H9 (cell line): ENCODE results near the gene CXXC5. TPM values are rescaled to one million over a fixed set of nuclear protein-coding genes. Genes with fewer than 3 reads are reported as not detected.
A peak's percentile ranks its signal among the peaks of the same experiment; 100 is the strongest.

ENCODE experiments used
- DNase-seq: peaks from one replicate; pipeline ENCODE4 v3.0.0-alpha.2; 2017
- H2AFZ ChIP-seq: one replicate; pipeline ENCODE4 v1.6.1; 2013; ENCODE audit warnings: mild to moderate bottlenecking, low read length, control low read depth, moderate library complexity
- H2AK5ac ChIP-seq: 2 replicates; pipeline ENCODE4 v1.6.1; 2013; ENCODE audit warnings: low read length, control low read depth, mixed read lengths; ENCODE audit not compliant: insufficient read length
- H2BK120ac ChIP-seq: one replicate; pipeline ENCODE4 v1.6.1; 2013; ENCODE audit warnings: low read depth, mild to moderate bottlenecking, low read length, control low read depth, inconsistent platforms; ENCODE audit not compliant: poor library complexity, severe bottlenecking
- H2BK12ac ChIP-seq: 2 replicates; pipeline ENCODE4 v1.6.1; 2013; ENCODE audit warnings: low read length, control low read depth, mixed read lengths, low read depth; ENCODE audit not compliant: insufficient read length
- H2BK15ac ChIP-seq: 2 replicates; pipeline ENCODE4 v1.6.1; 2013; ENCODE audit warnings: low read depth, low read length, control low read depth
- H2BK20ac ChIP-seq: one replicate; pipeline ENCODE4 v1.6.1; 2013; ENCODE audit warnings: low read depth, mild to moderate bottlenecking, low read length, control low read depth, inconsistent platforms; ENCODE audit not compliant: poor library complexity, severe bottlenecking
- H2BK5ac ChIP-seq: 2 replicates; pipeline ENCODE4 v1.6.1; 2013; ENCODE audit warnings: low read length, control low read depth, mixed read lengths; ENCODE audit not compliant: insufficient read length
- H3K14ac ChIP-seq: 2 replicates; pipeline ENCODE4 v1.6.1; 2013; ENCODE audit warnings: low read length, control low read depth; ENCODE audit not compliant: insufficient read depth
- H3K18ac ChIP-seq: 2 replicates; pipeline ENCODE4 v1.6.1; 2013; ENCODE audit warnings: low read depth, mild to moderate bottlenecking, mixed read lengths, low read length, control low read depth; ENCODE audit not compliant: insufficient read length
- H3K23ac ChIP-seq: 2 replicates; pipeline ENCODE4 v1.6.1; 2013; ENCODE audit warnings: low read length, control low read depth, mixed read lengths, low read depth; ENCODE audit not compliant: insufficient read length
- H3K23me2 ChIP-seq: 2 replicates; pipeline ENCODE4 v1.6.1; 2013; ENCODE audit warnings: low read depth, mild to moderate bottlenecking, mixed read lengths, low read length, control low read depth; ENCODE audit not compliant: insufficient read length, poor library complexity, severe bottlenecking
- H3K27ac ChIP-seq: 2 replicates; pipeline ENCODE4 v1.5.1; 2013; ENCODE audit warnings: low read length, control low read depth, mixed read lengths, low read depth; ENCODE audit not compliant: insufficient read length
- H3K27me3 ChIP-seq: 2 replicates; pipeline ENCODE4 v1.6.1; 2013; ENCODE audit warnings: low read length, control low read depth, inconsistent platforms; ENCODE audit not compliant: insufficient read depth
- H3K4ac ChIP-seq: 2 replicates; pipeline ENCODE4 v1.6.1; 2013; ENCODE audit warnings: low read depth, mild to moderate bottlenecking, control low read depth, inconsistent platforms, low read length, moderate library complexity
- H3K4me1 ChIP-seq: 2 replicates; pipeline ENCODE4 v1.6.1; 2013; ENCODE audit warnings: low read length, control low read depth, inconsistent platforms; ENCODE audit not compliant: insufficient read depth
- H3K4me2 ChIP-seq: 2 replicates; pipeline ENCODE4 v1.6.1; 2013; ENCODE audit warnings: low read length, control low read depth, mixed read lengths; ENCODE audit not compliant: insufficient read length, insufficient read depth
- H3K56ac ChIP-seq: 2 replicates; pipeline ENCODE4 v1.6.1; 2013; ENCODE audit warnings: low read depth, mild to moderate bottlenecking, mixed read lengths, low read length, control low read depth; ENCODE audit not compliant: insufficient read length
- H3K79me1 ChIP-seq: 2 replicates; pipeline ENCODE4 v1.6.1; 2013; ENCODE audit warnings: low read depth, mild to moderate bottlenecking, moderate library complexity, low read length, control low read depth, inconsistent platforms; ENCODE audit not compliant: insufficient read depth, poor library complexity, severe bottlenecking
- H3K79me2 ChIP-seq: 2 replicates; pipeline ENCODE4 v1.6.1; 2013; ENCODE audit warnings: low read length, control low read depth, inconsistent platforms; ENCODE audit not compliant: insufficient read depth
- H3K9ac ChIP-seq: 2 replicates; pipeline ENCODE4 v1.6.1; 2013; ENCODE audit warnings: low read length, control low read depth, mixed read lengths; ENCODE audit not compliant: insufficient read length; ENCODE audit errors: extremely low read depth
- H3K9me3 ChIP-seq: one replicate; pipeline ENCODE4 v1.6.1; 2013; ENCODE audit warnings: low read depth, low read length, inconsistent platforms; ENCODE audit not compliant: control insufficient read depth
- H3T11ph ChIP-seq: one replicate; pipeline ENCODE4 v1.6.1; 2013; ENCODE audit warnings: mild to moderate bottlenecking, low read length, control low read depth, inconsistent platforms
- H4K20me1 ChIP-seq: one replicate; pipeline ENCODE4 v1.6.1; 2013; ENCODE audit not compliant: control insufficient read depth, insufficient read length, insufficient read depth
- H4K5ac ChIP-seq: 2 replicates; pipeline ENCODE4 v1.6.1; 2013; ENCODE audit warnings: low read depth, mild to moderate bottlenecking, mixed read lengths, low read length, control low read depth; ENCODE audit not compliant: insufficient read length
- H4K8ac ChIP-seq: replicated peaks from 2 replicates; pipeline ENCODE4 v1.6.1; 2013; ENCODE audit warnings: low read length, control low read depth, mixed read lengths, low read depth; ENCODE audit not compliant: insufficient read length
- H4K91ac ChIP-seq: 2 replicates; pipeline ENCODE4 v1.6.1; 2013; ENCODE audit warnings: low read depth, mild to moderate bottlenecking, moderate library complexity, mixed read lengths, low read length, control low read depth; ENCODE audit not compliant: insufficient read length
- H3K27ac Mint-ChIP-seq, 3 experiments: 2 replicates in 2 of 3; 3 replicates in 1 of 3; pipeline ENCODE4 v1.8.0; 2020 to 2021; ENCODE audit warnings: mixed read lengths in 3 of 3, mild to moderate bottlenecking in 1 of 3, moderate library complexity in 1 of 3
- H3K27me3 Mint-ChIP-seq: 2 replicates; pipeline ENCODE4 v1.8.0; 2021; ENCODE audit warnings: low read depth, mild to moderate bottlenecking, moderate library complexity, mixed read lengths
- H3K36me3 Mint-ChIP-seq, 3 experiments: 2 replicates in 2 of 3; 3 replicates in 1 of 3; pipeline ENCODE4 v1.8.0; 2020 to 2021; ENCODE audit warnings: low read depth in 3 of 3, mixed read lengths in 3 of 3; ENCODE audit not compliant: insufficient read depth in 1 of 3
- H3K4me1 Mint-ChIP-seq, 2 experiments: 2 replicates each; pipeline ENCODE4 v1.8.0; 2020; ENCODE audit warnings: mixed read lengths in 2 of 2
- H3K4me3 Mint-ChIP-seq, 2 experiments: 2 replicates in 1 of 2; 3 replicates in 1 of 2; pipeline ENCODE4 v1.8.0; 2020 to 2021; ENCODE audit warnings: mild to moderate bottlenecking in 2 of 2, mixed read lengths in 2 of 2, moderate library complexity in 1 of 2
- H3K9me3 Mint-ChIP-seq, 2 experiments: 2 replicates in 1 of 2; 3 replicates in 1 of 2; pipeline ENCODE4 v1.8.0; 2020; ENCODE audit warnings: mild to moderate bottlenecking in 2 of 2, mixed read lengths in 2 of 2, moderate library complexity in 1 of 2
- CTCF ChIP-seq: fragments of 200-600 bp; sonication (generic); conservative IDR thresholded peaks from 3 replicates; pipeline ENCODE4 v1.8.0; 2021; ENCODE audit warnings: antibody characterized with exemption, mild to moderate bottlenecking
- WGBS: extraction: QIAGEN DNeasy Blood & Tissue Kit; methylation state at CpG from one replicate; pipeline ENCODE4 v1.1.7; 2013; ENCODE audit warnings: missing lambda C conversion rate, low lambda C conversion rate, mixed read lengths; ENCODE audit not compliant: insufficient read length; ENCODE audit errors: extremely low coverage; 5-methylcytosine and 5-hydroxymethylcytosine counted together
- total RNA-seq: library from RNA; stranded (reverse); gene quantifications from 2 replicates; pipeline ENCODE4 v1.2.1, GENCODE V29; 2021

CXXC5 gene
- total RNA-seq, 1 experiment from 2014 or later, result 105 TPM

- Histone ChIP-seq H3K9ac (no peak overlapping the region), H2BK120ac (no peak overlapping the region)
- no peak for DNase-seq
These were observed 60.9 kb downstream of the CXXC5 start for GRCh38 chr5:139708877-139709581.

More at GRCh38 chr5:139708877-139709581, 60.9 kb downstream of the CXXC5 start:
- Mint-ChIP-seq H3K27ac (peak overlapping the region; percentile 19 to 90 (median 89); a peak in 6 of 7 replicates), H3K27me3 (peaks cover 32% of the 10 kb centered on the region), H3K9me3 (no peaks in the 10 kb centered on the region), H3K36me3 (no peaks in the 10 kb centered on the region), H3K4me3 (peak overlapping the region; percentile 60 to 77), H3K4me1 (peaks cover 44 to 48% of the 10 kb centered on the region in 2 experiments)
- H3K4me1 ChIP-seq, result peaks cover 23% of the 10 kb centered on the region; the same call in 1 of the 2 replicates
- H3T11ph ChIP-seq, result no peak overlapping the region
- no peak overlapping the region for H4K91ac ChIP-seq
- H4K5ac ChIP-seq, result no peak overlapping the region
- peak overlapping the region; percentile 37 for H3K18ac ChIP-seq
- no peak overlapping the region for H2BK5ac ChIP-seq
- H3K9me3 ChIP-seq, result no peaks in the 10 kb centered on the region
- peaks cover 7% of the 10 kb centered on the region for H3K23me2 ChIP-seq
- H4K8ac ChIP-seq, result no peak overlapping the region
- no peak overlapping the region for H2AK5ac ChIP-seq
- no peaks in the 10 kb centered on the region for H3K79me1 ChIP-seq
- H3K14ac ChIP-seq, result no peak overlapping the region
- no peak overlapping the region for H2AFZ ChIP-seq
- no peaks in the 10 kb centered on the region for H3K79me2 ChIP-seq
- no peak overlapping the region for H3K27ac ChIP-seq
- no peak for TF ChIP-seq CTCF
- H3K27me3 ChIP-seq, result no peaks in the 10 kb centered on the region
- no peak overlapping the region for H2BK12ac ChIP-seq
- H2BK15ac ChIP-seq, result no peak overlapping the region
- no peaks in the 10 kb centered on the region for H4K20me1 ChIP-seq
- no CpG with 5 or more reads among the region's 44 CpGs for WGBS
- no peak overlapping the region for H3K23ac ChIP-seq
- no peak overlapping the region for H3K56ac ChIP-seq
- no peak overlapping the region for H3K4ac ChIP-seq
- H3K4me2 ChIP-seq, result peak overlapping the region; percentile 24
- no peak overlapping the region for H2BK20ac ChIP-seq
